Liver (tissue), 3 donors: ENCODE measurements around the gene FRRS1.

Experiments used
- CTCF ChIP-seq: fragments of 150-350 bp; IDR thresholded peaks from 2 replicates; pipeline ENCODE4 v1.5.1; 2017; ENCODE audit warnings: improper control_type of control experiment, low read depth, low read length; ENCODE audit not compliant: missing input control
- MAX ChIP-seq: IDR thresholded peaks from 2 replicates; pipeline ENCODE4 v1.6.1; 2016; ENCODE audit warnings: antibody characterized with exemption
- NR2F2 ChIP-seq: IDR thresholded peaks from 2 replicates; pipeline ENCODE4 v1.6.1; 2016; ENCODE audit warnings: antibody characterized with exemption
- REST ChIP-seq: IDR thresholded peaks from 2 replicates; pipeline ENCODE4 v1.6.1; 2016; ENCODE audit warnings: antibody characterized with exemption, mild to moderate bottlenecking
- RXRA ChIP-seq, 2 donors: IDR thresholded peaks; 2 replicates each; pipeline ENCODE4 v1.6.1; 2017 to 2018; ENCODE audit warnings: antibody characterized with exemption in 2 of 2, mild to moderate bottlenecking in 1 of 2
- SP1 ChIP-seq: IDR thresholded peaks from 2 replicates; pipeline ENCODE4 v1.6.1; 2018; ENCODE audit warnings: antibody characterized with exemption, mild to moderate bottlenecking
- donor health status: healthy.
- donor health status: healthy.

GRCh38 chr1:99673315-99673714 is 93.1 kb downstream of the FRRS1 start:
- TF ChIP-seq SP1 (no peak), CTCF (no peak), REST (no peak), RXRA (IDR thresholded peaks at IDR 0.05) (no peak), MAX (no peak), NR2F2 (no peak)
